ENCODE results near the gene PEX11G. TPM values are rescaled to one million over a fixed set of nuclear protein-coding genes. Genes with fewer than 3 reads are reported as not detected.

PEX11G gene
- total and polyA plus RNA-seq, 9 of the 15 experiments (the other 6 are each of a cell fraction or from before 2014, with no cell fraction given): 0.07 to 3.2 (median 0.70) TPM; not detected in 1

DNA sequence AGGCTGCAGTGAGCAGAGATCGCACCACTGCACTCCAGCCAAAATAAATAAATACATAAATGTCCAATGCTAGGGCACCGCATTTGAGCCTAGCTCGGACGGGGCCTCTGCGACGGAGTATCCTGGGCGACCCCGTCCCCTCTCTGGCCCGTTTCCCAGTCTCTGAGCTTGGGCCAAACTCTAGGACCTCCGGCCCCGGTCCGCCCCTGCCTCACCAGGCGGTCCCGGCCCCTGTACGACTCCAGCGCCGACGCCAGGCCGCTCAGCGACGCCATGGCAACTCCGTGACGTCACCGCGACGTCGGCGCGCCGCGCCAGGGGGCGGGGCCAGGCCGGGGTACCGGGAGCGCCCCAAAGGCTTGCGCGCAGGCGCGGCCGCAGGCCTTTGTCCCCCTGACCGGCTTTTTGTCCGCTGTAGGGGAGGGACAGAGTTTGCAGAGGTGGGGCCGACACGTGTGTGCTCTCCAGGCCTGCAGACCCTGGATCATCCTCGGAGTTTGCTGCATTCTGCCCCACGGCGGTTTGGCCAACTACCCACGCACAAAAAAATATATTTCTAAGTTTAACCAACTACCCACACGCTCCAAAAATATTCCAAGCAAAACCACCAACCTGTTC lies at the start of gene PEX11G (continued):
- TF ChIP-seq SETDB1 (IDR thresholded peaks at IDR 0.05; ENCODE audit: low read length) (no peak), BCL6 (CRISPR knock-in tag; IDR thresholded peaks at IDR 0.05) (no peak), TEAD2 (tag; IDR thresholded peaks at IDR 0.05) (no peak), ZNF140 (CRISPR knock-in tag; IDR thresholded peaks at IDR 0.05) (no peak), ZBTB1 (CRISPR knock-in tag; IDR thresholded peaks at IDR 0.05; ENCODE audit: borderline replicate concordance, low read depth) (no peak), TAF7 (tag; IDR thresholded peaks at IDR 0.05) (no peak), CXXC5 (CRISPR knock-in tag; IDR thresholded peaks at IDR 0.05) (peak; percentile 92), PHB2 (IDR thresholded peaks at IDR 0.05; ENCODE audit: low read depth) (no peak), CBX3 (IDR thresholded peaks at IDR 0.05; ENCODE audit: borderline replicate concordance in 1 of 2, low read length in 2 of 2) (no peak), HNRNPLL (IDR thresholded peaks at IDR 0.05; ENCODE audit: low read depth, low read length, poor library complexity, severe bottlenecking) (no peak), PRPF4 (IDR thresholded peaks at IDR 0.05; ENCODE audit: insufficient read depth, low read depth, low read length, poor library complexity, severe bottlenecking) (no peak), ZNF830 (CRISPR knock-in tag; IDR thresholded peaks at IDR 0.05) (0 out of 2 replicates have a peak, but pooled peaks have one; percentile 29), SIN3B (IDR thresholded peaks at IDR 0.05; ENCODE audit: low read depth) (peak; percentile 83; the same call in 1 of the 2 replicates), RBM15 (IDR thresholded peaks at IDR 0.05; ENCODE audit: insufficient read depth, low read length) (no peak), CHCHD3 (CRISPR knock-in tag; IDR thresholded peaks at IDR 0.05) (no peak), SOX6 (IDR thresholded peaks at IDR 0.05) (peak; percentile 46; the same call in 1 of the 2 replicates), HDAC8 (tag; IDR thresholded peaks at IDR 0.05) (no peak), FOXK1 (CRISPR knock-in tag; IDR thresholded peaks at IDR 0.05; ENCODE audit: borderline replicate concordance) (no peak), TAF15 (IDR thresholded peaks at IDR 0.05; ENCODE audit: low read depth, low read length) (no peak), HLTF (IDR thresholded peaks at IDR 0.05) (no peak), FIP1L1 (IDR thresholded peaks at IDR 0.05; ENCODE audit: low read depth, low read length, poor library complexity, severe bottlenecking) (peak; percentile 27), CHD2 (IDR thresholded peaks at IDR 0.05; ENCODE audit: low read depth, low read length) (no peak; the same call in 1 of the 2 replicates), ZNF124 (CRISPR knock-in tag; IDR thresholded peaks at IDR 0.05) (no peak), RCOR1 (IDR thresholded peaks at IDR 0.05; ENCODE audit: borderline replicate concordance in 1 of 2, low read depth in 2 of 2, low read length in 2 of 2) (0 out of 4 replicates have a peak, but pooled peaks of 1 of the 2 experiments have one; percentile 2), SMARCC2 (IDR thresholded peaks at IDR 0.05; ENCODE audit: low read depth) (no peak)
- TF ChIP-seq, protein P1, sequence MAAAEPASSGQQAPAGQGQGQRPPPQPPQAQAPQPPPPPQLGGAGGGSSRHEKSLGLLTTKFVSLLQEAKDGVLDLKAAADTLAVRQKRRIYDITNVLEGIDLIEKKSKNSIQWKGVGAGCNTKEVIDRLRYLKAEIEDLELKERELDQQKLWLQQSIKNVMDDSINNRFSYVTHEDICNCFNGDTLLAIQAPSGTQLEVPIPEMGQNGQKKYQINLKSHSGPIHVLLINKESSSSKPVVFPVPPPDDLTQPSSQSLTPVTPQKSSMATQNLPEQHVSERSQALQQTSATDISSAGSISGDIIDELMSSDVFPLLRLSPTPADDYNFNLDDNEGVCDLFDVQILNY (CRISPR knock-in tag; IDR thresholded peaks at IDR 0.05): no peak
- TF ChIP-seq, protein P2, sequence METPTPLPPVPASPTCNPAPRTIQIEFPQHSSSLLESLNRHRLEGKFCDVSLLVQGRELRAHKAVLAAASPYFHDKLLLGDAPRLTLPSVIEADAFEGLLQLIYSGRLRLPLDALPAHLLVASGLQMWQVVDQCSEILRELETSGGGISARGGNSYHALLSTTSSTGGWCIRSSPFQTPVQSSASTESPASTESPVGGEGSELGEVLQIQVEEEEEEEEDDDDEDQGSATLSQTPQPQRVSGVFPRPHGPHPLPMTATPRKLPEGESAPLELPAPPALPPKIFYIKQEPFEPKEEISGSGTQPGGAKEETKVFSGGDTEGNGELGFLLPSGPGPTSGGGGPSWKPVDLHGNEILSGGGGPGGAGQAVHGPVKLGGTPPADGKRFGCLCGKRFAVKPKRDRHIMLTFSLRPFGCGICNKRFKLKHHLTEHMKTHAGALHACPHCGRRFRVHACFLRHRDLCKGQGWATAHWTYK (CRISPR knock-in tag; IDR thresholded peaks at IDR 0.05): no peak; the same call in 1 of the 2 replicates
- TF ChIP-seq, protein P3, sequence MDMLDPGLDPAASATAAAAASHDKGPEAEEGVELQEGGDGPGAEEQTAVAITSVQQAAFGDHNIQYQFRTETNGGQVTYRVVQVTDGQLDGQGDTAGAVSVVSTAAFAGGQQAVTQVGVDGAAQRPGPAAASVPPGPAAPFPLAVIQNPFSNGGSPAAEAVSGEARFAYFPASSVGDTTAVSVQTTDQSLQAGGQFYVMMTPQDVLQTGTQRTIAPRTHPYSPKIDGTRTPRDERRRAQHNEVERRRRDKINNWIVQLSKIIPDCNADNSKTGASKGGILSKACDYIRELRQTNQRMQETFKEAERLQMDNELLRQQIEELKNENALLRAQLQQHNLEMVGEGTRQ (CRISPR knock-in tag; IDR thresholded peaks at IDR 0.05): no peak

All from K562 (cell line).